K562 (cell line): ENCODE measurements around the gene MAP1LC3B2. TPM values are rescaled to one million over a fixed set of nuclear protein-coding genes. Genes with fewer than 3 reads are reported as not detected.
A peak's percentile ranks its signal among the peaks of the same experiment; 100 is the strongest.

ENCODE experiments used
- AFF1 ChIP-seq, 2 experiments: fragments of 450-650 bp; IDR thresholded peaks; 2 replicates each; pipeline ENCODE4 v1.6.1; 2018; ENCODE audit warnings: mild to moderate bottlenecking in 2 of 2, low read depth in 1 of 2; ENCODE audit not compliant: partially characterized antibody in 2 of 2
- BACH1 ChIP-seq: fragments of 200-800 bp; sonication (Bioruptor generic); IDR thresholded peaks from 2 replicates; pipeline ENCODE4 v1.6.1; 2016; ENCODE audit warnings: missing genetic modification characterization, missing compliant biosample characterization
- COPS2 ChIP-seq: fragments of 450-650 bp; conservative IDR thresholded peaks from 2 replicates; pipeline ENCODE4 v1.6.1; 2016; ENCODE audit warnings: mild to moderate bottlenecking, moderate library complexity
- FIP1L1 ChIP-seq: fragments of 200-400 bp; formaldehyde crosslinking; IDR thresholded peaks from 2 replicates; pipeline ENCODE4 v1.6.1; 2018; ENCODE audit warnings: mild to moderate bottlenecking, low read depth, low read length; ENCODE audit not compliant: poor library complexity, severe bottlenecking
- HOXB6 ChIP-seq: fragments of 250-450 bp; sonication (Bioruptor Pico); IDR thresholded peaks from 2 replicates; pipeline ENCODE4 v1.5.1; 2022; ENCODE audit warnings: mild to moderate bottlenecking, borderline replicate concordance
- KDM1A ChIP-seq, 2 experiments: fragments of 450-650 bp; IDR thresholded peaks; 2 replicates each; pipeline ENCODE4 v1.6.1; 2016; ENCODE audit warnings: mild to moderate bottlenecking in 2 of 2
- KLF13 ChIP-seq: fragments of 450-650 bp; IDR thresholded peaks from 2 replicates; pipeline ENCODE4 v1.6.1; 2016; ENCODE audit warnings: missing genetic modification characterization, low read depth, mild to moderate bottlenecking, missing compliant biosample characterization, moderate library complexity, borderline replicate concordance
- MECOM ChIP-seq: fragments of 250-450 bp; sonication (Bioruptor Pico); IDR thresholded peaks from 2 replicates; pipeline ENCODE4 v1.8.0; 2022; ENCODE audit warnings: inconsistent platforms
- NR2C1 ChIP-seq, 2 experiments: fragments of 450-650 bp; IDR thresholded peaks; 2 replicates each; pipeline ENCODE4 v1.6.1; 2017; ENCODE audit warnings: mild to moderate bottlenecking in 2 of 2, antibody characterized with exemption in 1 of 2, inconsistent platforms in 1 of 2, missing compliant biosample characterization in 1 of 2, missing genetic modification characterization in 1 of 2
- PRPF4 ChIP-seq: fragments of 200-400 bp; formaldehyde crosslinking; IDR thresholded peaks from one replicate; pipeline ENCODE4 v1.6.1; 2017; ENCODE audit warnings: low read length, low read depth, mild to moderate bottlenecking; ENCODE audit not compliant: insufficient read depth, poor library complexity, severe bottlenecking
- PTRF ChIP-seq: fragments of 450-650 bp; IDR thresholded peaks from 2 replicates; pipeline ENCODE4 v1.6.1; 2016; ENCODE audit warnings: mild to moderate bottlenecking, missing genetic modification characterization, missing compliant biosample characterization
- PYGO2 ChIP-seq: fragments of 450-650 bp; IDR thresholded peaks from 2 replicates; pipeline ENCODE4 v1.6.1; 2016; ENCODE audit warnings: mild to moderate bottlenecking, missing genetic modification characterization, moderate library complexity, missing compliant biosample characterization
- RBFOX2 ChIP-seq: fragments of 200-400 bp; formaldehyde crosslinking; IDR thresholded peaks from 2 replicates; pipeline ENCODE4 v1.6.1; 2017; ENCODE audit warnings: low read depth, mild to moderate bottlenecking, low read length, moderate library complexity
- RCOR1 ChIP-seq, 2 experiments: IDR thresholded peaks; 2 replicates each; pipeline ENCODE4 v1.6.1; 2012; ENCODE audit warnings: low read depth in 2 of 2, low read length in 2 of 2, borderline replicate concordance in 1 of 2, improper control_type of control experiment in 1 of 2
- SETDB1 ChIP-seq: IDR thresholded peaks from one replicate; pipeline ENCODE4 v1.6.1; 2012; ENCODE audit warnings: low read length, control low read depth, inconsistent platforms
- SNRNP70 ChIP-seq: fragments of 200-400 bp; formaldehyde crosslinking; optimal IDR thresholded peaks from 2 replicates; pipeline ENCODE3; 2017; ENCODE audit warnings: low read depth, low read length
- TAF15 ChIP-seq: fragments of 200-400 bp; formaldehyde crosslinking; IDR thresholded peaks from 2 replicates; pipeline ENCODE4 v1.6.1; 2017; ENCODE audit warnings: mild to moderate bottlenecking, low read depth, low read length, moderate library complexity
- TARDBP ChIP-seq: fragments of 450-650 bp; IDR thresholded peaks from 2 replicates; pipeline ENCODE4 v1.6.1; 2016
- TBP ChIP-seq: optimal IDR thresholded peaks from 2 replicates; pipeline ENCODE3; 2011; ENCODE audit warnings: low read depth, low read length, improper control_type of control experiment
- ZNF512 ChIP-seq: IDR thresholded peaks from 2 replicates; pipeline ENCODE4 v1.6.1; 2016; ENCODE audit warnings: missing genetic modification characterization, missing compliant biosample characterization
- polyA plus RNA-seq, 8 experiments: library from polyadenylated mRNA; depleted of rRNA in 4 of 8; stranded (reverse) in 5 of 8; unstranded in 3 of 8; fragments of >200 nt; fragmentation: Nextera tagmentation in 2 of 8; fragmentation: Illumina TruSeq in 1 of 8; extraction: Ambion mirVana in 2 of 8; extraction: Trizol in 1 of 8; gene quantifications; 2 replicates each; pipeline versions ENCODE4 v1.2.1 to v1.2.3, GENCODE V29; 2011 to 2014; ENCODE audit warnings: inconsistent platforms in 1 of 8, missing spikeins in 1 of 8
- total RNA-seq, 7 experiments: library from RNA; depleted of rRNA in 6 of 7; stranded (reverse); fragments of >200 nt in 6 of 7; fragmentation: Illumina TruSeq in 2 of 7; extraction: Trizol in 2 of 7; gene quantifications; 2 replicates each; pipeline versions ENCODE4 v1.2.1 to v1.2.3, GENCODE V29; 2011 to 2021; ENCODE audit warnings: low replicate concordance in 1 of 7
- TF ChIP-seq, protein P1 (sequence below): fragments of 450-650 bp; formaldehyde crosslinking; conservative IDR thresholded peaks from 2 replicates; pipeline ENCODE4 v1.4.0; 2022; ENCODE audit warnings: mild to moderate bottlenecking, missing genetic modification characterization

MAP1LC3B2 gene
- total and polyA plus RNA-seq, 9 of the 15 experiments (the other 6 are each of a cell fraction or from before 2014, with no cell fraction given) = 0.53 to 2.8 (median 0.76) TPM; not detected in 2

- TF ChIP-seq KDM1A (IDR thresholded peaks at IDR 0.05) (peak in 1 of 2 experiments; percentile 39; a peak in 2 of 4 replicates), TAF15 (no peak), COPS2 (no peak), AFF1 (IDR thresholded peaks at IDR 0.05; ENCODE audit: low read depth in 1 of 2, partially characterized antibody in 2 of 2) (peak; percentile 26 to 72), PRPF4 (no peak), NR2C1 (IDR thresholded peaks at IDR 0.05) (no peak), NR2C1 (tag; IDR thresholded peaks at IDR 0.05) (peak; percentile 53), TARDBP (no peak), SETDB1 (no peak), RCOR1 (IDR thresholded peaks at IDR 0.05; ENCODE audit: borderline replicate concordance in 1 of 2, low read depth in 2 of 2, low read length in 2 of 2) (peak in 1 of 2 experiments; percentile 78; a peak in 1 of 4 replicates), PTRF (no peak), FIP1L1 (no peak), MECOM (peak; percentile 57; the same call in 1 of the 2 replicates), KLF13 (tag) (no peak), BACH1 (peak; percentile 75; the same call in 1 of the 2 replicates), RBFOX2 (peak; percentile 66), SNRNP70 (no peak), TBP (no peak), HOXB6 (CRISPR knock-in tag) (no peak), ZNF512 (tag) (no peak), PYGO2 (tag) (peak; percentile 6; the same call in 1 of the 2 replicates)
- TF ChIP-seq, protein P1, sequence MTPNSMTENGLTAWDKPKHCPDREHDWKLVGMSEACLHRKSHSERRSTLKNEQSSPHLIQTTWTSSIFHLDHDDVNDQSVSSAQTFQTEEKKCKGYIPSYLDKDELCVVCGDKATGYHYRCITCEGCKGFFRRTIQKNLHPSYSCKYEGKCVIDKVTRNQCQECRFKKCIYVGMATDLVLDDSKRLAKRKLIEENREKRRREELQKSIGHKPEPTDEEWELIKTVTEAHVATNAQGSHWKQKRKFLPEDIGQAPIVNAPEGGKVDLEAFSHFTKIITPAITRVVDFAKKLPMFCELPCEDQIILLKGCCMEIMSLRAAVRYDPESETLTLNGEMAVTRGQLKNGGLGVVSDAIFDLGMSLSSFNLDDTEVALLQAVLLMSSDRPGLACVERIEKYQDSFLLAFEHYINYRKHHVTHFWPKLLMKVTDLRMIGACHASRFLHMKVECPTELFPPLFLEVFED = peak; percentile 61
Observed at GRCh38 chr12:116551952-116552772, 7.0 kb upstream of the MAP1LC3B2 start (continued).
